NCI-H1930 (cell line): ENCODE data around the gene SNX8.
"Not testable (repeated sequence)": the region's sequence is repeated elsewhere in the genome, so short reads cannot be mapped to it uniquely, and the experiment has no call there.

Experiments used
- DNase-seq, 2 experiments: peaks; one replicate each; lab custom pipeline; 2025; lab: John Stamatoyannopoulos, UW

The SNX8 gene

GRCh38 chr7:2330493-2330892 lies 16.3 kb upstream of the SNX8 start:
- DNase-seq, result no peak

- no peak for DNase-seq
Measured at GRCh38 chr7:2326951-2327350, 12.7 kb upstream of the SNX8 start.

DNA sequence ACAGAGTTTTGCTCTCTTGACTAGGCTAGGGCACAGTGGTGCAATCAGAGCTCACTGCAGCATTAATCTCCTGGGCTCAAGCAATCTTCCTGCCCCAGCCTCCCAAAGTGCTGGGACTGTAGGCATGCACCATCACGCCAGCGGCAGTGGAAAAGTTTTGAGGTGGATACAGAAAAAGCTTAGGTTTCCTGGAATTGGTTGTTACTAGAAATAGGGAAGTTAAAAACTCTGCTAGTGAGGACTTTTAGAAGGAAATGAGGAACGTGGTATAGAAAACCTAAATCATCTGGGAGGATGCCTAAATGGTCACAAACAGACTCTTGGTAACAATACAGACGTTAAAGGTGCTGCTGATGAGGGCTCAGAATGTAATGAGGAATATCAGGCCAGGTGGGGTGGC lies 10.9 kb upstream of the SNX8 start:
- DNase-seq, result no peak

GRCh38 chr7:2321020-2321419 lies 6.8 kb upstream of the SNX8 start:
- no peak for DNase-seq

DNA sequence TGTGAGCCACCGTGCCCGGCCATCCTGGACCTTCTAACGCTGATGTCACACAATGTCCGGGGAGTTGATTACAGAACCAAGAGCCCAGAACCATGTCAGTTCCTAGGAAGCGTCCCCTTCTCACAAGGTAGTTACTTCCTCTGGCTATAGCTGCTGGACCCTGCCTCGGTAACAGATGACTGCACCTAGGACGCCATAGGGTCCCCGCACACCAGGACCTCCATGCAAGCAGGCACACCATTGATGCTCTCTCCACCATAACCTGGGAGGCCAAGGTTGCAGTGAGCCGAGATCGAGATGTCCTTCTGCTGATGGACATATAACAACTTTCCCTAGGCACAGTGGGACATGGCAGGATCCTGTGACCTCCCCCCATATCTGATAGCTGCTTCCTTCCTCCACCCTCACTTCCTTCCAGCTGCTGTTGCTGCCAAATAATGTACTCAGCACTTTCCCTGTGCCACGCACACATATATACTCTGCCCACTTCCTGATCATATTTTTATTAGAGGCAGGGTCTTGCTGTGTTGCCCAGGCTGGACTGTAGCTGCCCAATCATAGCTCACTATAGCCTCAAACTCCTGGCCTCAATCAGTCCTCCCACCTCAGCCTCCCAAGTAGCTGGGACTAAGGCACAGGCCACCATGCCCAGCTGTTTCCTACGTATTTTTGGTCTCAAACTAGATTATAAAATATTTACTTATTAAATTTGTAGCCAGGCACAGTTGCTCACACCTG lies 3.5 kb upstream of the SNX8 start:
- DNase-seq, result no peak

- no peak for DNase-seq
Measured at GRCh38 chr7:2316578-2316977, 2.3 kb upstream of the SNX8 start.

- DNase-seq, result no peak
Measured at GRCh38 chr7:2315787-2316186, 1.5 kb upstream of the SNX8 start.

- DNase-seq, result not testable (repeated sequence)
Measured at GRCh38 chr7:2314956-2315530, 802 bp upstream of the SNX8 start.

DNA sequence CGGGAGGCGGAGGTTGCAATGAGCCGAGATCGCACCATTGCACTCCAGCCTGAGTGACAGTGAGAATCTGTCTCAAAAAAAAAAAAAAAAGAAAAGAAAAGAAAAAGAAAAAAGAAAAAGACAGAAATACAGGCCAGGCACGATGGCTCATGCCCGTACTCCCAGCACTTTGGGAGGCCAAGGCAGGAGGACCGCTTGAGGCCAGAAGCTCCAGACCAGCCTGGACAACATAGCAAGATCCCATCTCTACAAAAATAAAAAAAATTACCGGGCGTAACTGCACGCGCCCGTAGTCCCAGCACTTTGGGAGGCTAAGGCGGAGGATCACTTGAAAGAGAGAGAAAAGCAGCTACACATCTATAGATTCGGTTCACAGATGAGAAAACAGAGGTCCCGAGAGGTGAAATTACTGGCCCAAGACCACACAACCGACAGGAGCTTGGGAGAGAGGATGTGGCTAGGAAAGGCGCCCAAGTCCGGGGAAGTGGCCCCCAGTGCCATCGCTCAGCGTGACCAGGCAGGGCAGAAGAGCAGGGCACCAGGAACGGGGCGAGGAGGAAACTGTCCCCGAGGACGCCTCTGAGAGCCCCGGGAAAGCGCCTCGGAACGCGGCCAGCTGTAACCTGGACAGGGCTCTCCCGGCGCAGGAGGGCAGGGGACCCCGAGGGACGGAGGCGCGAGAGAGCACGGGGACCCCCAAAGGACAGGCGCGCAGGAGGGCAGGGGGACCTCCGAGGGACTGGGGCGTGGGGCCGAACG lies 612 bp downstream of the SNX8 start:
- no peak for DNase-seq

GRCh38 chr7:2312267-2312929 lies 1.8 kb downstream of the SNX8 start:
- DNase-seq, result no peak

- DNase-seq, result no peak
Measured at GRCh38 chr7:2309889-2310331, 4.3 kb downstream of the SNX8 start.

GRCh38 chr7:2307690-2308107 lies 6.5 kb downstream of the SNX8 start:
- no peak for DNase-seq

GRCh38 chr7:2306688-2307087 lies 7.6 kb downstream of the SNX8 start:
- no peak for DNase-seq

- DNase-seq, result not testable (repeated sequence)
Measured at GRCh38 chr7:2305258-2305657, 9.0 kb downstream of the SNX8 start.

DNA sequence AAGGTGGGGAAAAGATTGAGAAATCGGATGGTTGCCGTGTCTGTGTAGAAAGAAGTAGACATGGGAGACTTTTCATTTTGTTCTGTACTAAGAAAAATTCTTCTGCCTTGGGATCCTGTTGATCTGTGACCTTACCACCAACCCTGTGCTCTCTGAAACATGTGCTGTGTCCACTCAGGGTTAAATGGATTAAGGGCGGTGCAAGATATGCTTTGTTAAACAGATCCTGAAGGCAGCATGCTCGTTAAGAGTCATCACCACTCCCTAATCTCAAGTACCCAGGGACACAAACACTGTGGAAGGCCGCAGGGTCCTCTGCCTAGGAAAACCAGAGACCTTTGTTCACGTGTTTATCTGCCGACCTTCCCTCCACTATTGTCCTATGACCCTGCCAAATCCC lies 10.7 kb downstream of the SNX8 start:
- not testable (repeated sequence) for DNase-seq

DNA sequence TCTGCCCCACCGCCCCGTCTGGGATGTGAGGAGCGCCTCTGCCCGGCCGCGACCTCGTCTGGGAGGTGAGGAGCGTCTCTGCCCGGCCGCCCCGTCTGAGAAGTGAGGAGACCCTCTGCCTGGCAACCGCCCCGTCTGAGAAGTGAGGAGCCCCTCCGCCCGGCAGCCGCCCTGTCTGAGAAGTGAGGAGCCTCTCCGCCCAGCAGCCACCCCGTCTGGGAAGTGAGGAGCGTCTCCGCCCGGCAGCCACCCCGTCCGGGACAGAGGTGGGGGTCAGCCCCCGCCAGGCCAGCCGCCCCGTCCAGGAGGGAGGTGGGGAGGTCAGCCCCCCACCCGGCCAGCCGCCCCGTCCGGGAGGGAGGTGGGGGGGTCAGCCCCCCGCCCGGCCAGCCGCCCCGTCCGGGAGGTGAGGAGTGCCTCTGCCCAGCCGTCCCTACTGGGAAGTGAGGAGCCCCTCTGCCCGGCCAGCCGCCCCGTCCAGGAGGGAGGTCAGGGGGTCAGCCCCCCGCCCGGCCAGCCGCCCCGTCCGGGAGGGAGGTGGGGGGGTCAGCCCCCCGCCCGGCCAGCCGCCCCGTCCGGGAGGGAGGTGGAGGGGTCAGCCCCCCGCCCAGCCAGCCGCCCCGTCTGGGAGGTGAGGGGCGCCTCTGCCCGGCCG lies 11.4 kb downstream of the SNX8 start:
- DNase-seq, result not testable (repeated sequence)

DNA sequence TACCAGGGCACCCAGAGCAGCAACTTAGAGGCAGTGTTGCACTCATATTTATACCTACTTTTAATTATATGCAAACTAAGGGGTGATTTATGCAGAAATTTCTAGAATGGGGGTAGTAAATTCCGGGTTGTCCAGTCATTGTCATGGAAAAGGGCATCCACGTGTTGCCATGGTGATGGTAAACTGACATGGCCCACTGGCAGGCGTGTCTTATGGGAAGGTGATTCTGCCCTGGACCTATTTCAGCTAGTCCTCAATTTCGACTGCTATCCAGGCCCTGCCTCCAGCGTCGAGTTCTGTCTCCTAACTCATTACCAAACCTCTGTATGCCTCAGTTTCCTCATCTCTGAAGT lies 12.8 kb downstream of the SNX8 start:
- no peak for DNase-seq

DNA sequence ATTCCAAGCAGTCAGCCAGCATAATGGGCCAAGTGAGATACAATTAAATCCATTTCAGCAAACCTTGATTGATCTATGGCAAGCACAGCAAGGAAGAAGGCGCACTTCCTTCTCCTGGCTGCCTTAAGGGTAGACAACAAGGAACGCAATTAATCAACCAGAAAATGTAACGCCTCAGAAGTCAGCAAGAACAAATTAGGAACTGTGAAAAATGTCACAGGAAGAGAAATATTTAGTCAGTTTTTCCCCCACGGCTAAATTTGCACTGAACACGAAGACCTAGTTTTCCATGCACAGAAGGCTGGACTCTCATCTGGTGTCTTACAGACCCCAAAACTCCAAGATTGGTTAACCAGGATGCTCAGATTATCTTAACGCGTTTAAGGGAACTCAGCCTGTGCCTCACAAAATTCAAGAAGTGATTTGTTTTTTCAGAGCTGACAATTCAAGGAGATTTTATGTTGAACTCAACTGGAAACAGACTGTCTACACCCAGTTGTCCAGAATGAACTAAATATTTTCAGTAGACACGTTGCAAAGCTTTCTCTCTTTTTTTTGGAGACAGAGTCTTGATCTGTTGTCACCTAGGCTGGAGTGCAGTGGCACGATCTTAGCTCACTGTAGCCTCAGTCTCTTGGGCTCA lies 14.2 kb downstream of the SNX8 start:
- no peak for DNase-seq

DNA sequence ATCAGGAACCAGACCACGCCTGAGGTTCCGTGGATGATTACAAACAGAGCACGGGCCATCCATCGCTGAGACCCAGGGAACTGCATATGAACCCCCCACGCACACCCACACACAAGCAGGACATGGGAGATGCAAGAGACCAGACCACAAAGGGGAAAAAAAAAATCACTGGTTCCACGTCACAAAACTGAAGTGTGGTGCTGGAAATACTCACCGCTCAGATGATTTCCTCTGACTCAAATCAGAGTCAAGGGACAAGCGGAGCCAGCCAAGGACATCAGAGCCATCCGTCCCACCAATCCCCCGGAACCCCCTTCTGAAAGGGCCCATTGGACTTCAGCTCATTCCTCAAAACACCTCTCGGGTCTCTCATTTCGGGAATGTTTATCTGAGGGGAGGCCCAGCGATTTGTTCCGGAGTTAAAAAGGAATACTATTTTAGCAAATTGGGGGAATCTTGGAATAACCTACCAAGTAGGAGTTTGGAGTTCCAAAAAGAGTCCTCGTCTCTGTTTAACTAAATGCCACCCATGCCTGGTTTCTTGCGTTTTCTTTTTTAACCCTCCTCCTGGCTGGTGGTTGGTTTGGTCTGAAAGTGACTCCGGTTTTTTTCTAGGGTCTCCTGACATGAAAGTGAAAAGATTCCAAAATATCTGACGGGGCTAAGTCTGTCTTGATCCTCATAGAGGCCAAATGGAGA lies 15.0 kb downstream of the SNX8 start:
- DNase-seq, result no peak

DNA sequence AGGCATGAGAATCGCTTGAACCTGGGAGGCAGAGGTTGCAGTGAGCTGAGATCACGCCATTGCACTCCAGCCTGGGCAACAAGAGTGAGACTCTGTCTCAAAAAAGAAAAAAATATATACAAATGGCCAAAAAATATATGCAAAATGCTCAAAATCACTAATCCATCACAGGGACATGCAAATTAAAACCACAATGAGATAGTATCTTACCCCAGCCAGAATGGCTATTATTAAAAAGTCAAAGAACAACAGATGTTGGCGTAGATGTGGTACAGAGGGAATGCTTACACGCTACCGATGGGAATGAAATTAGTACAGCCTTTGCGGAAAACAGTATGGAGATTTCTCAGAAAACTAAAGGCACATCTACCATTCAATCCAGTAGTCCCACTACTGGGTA lies 17.4 kb downstream of the SNX8 start:
- DNase-seq, result no peak
